Effector memory CD4-positive, alpha-beta T cell (primary cell): ENCODE results near the gene CYP2S1.
A peak's percentile ranks its signal among the peaks of the same experiment; 100 is the strongest.
"Not testable (repeated sequence)": the region's sequence is repeated elsewhere in the genome, so short reads cannot be mapped to it uniquely, and the experiment has no call there.

Experiments used
- DNase-seq, 3 donors: peaks; one replicate each; pipeline ENCODE4 v3.0.0-alpha.2; 2020
- H3K27ac ChIP-seq: 2 replicates; pipeline ENCODE4 v1.7.0; 2013; ENCODE audit warnings: mild to moderate bottlenecking, low read length, moderate library complexity; ENCODE audit not compliant: insufficient read depth, poor library complexity, severe bottlenecking
- H3K27me3 ChIP-seq: replicated peaks from 2 replicates; pipeline ENCODE4 v1.7.0; 2013; ENCODE audit warnings: mild to moderate bottlenecking, low read length; ENCODE audit not compliant: insufficient read depth, control insufficient read depth, poor library complexity, severe bottlenecking
- H3K36me3 ChIP-seq: 2 replicates; pipeline ENCODE4 v1.7.0; 2013; ENCODE audit warnings: mild to moderate bottlenecking, low read length, moderate library complexity; ENCODE audit not compliant: control insufficient read depth, insufficient read depth
- H3K4me1 ChIP-seq: 2 replicates; pipeline ENCODE4 v1.7.0; 2013; ENCODE audit warnings: low read length, mild to moderate bottlenecking; ENCODE audit not compliant: control insufficient read depth, insufficient read depth, poor library complexity, severe bottlenecking
- H3K4me3 ChIP-seq: 2 replicates; pipeline ENCODE4 v1.7.0; 2013; ENCODE audit warnings: low read length, low read depth, mild to moderate bottlenecking; ENCODE audit not compliant: insufficient read depth, poor library complexity, severe bottlenecking
- H3K9me3 ChIP-seq: 2 replicates; pipeline ENCODE4 v1.7.0; 2013; ENCODE audit warnings: mild to moderate bottlenecking, low read length, moderate library complexity; ENCODE audit not compliant: control insufficient read depth

CYP2S1 gene

GRCh38 chr19:41226053-41226873 is 33.2 kb downstream of the CYP2S1 start:
- H3K27me3 ChIP-seq, result no peaks in the 10 kb centered on the region
- peak in 2 of 3 donors; percentile 11 to 13 for DNase-seq
- no peak overlapping the region for H3K27ac ChIP-seq
- H3K36me3 ChIP-seq, result no peaks in the 10 kb centered on the region
- no peaks in the 10 kb centered on the region for H3K9me3 ChIP-seq
- H3K4me3 ChIP-seq, result peak overlapping the region; percentile 55
- peaks cover 6% of the 10 kb centered on the region for H3K4me1 ChIP-seq

- Histone ChIP-seq H3K27me3 (no peaks in the 10 kb centered on the region), H3K9me3 (no peaks in the 10 kb centered on the region), H3K4me1 (peaks cover 6% of the 10 kb centered on the region), H3K36me3 (no peaks in the 10 kb centered on the region), H3K4me3 (peak overlapping the region; percentile 55), H3K27ac (no peak overlapping the region)
- no peak for DNase-seq
These were observed 33.9 kb downstream of the CYP2S1 start for GRCh38 chr19:41226874-41227390.

DNA sequence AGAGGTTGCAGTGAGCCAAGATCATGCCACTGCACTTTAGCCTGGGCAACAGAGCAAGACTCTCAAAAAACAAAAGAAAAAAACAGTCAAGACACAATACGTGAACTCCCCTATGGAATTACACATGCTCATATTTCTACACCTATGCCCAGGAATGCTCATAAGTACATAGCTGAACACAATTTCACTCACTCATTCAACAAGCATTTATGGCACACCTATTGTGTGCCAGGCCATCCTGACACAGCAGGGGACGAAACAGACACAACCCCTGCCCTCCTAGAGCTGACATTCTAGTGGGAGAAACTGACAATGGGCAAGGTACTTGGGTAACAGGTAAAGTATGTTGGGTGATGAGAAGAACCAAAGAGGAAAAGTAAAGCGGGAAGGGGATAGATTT is 35.5 kb downstream of the CYP2S1 start:
- no peak overlapping the region for H3K4me3 ChIP-seq
- no peak overlapping the region for H3K27ac ChIP-seq
- H3K36me3 ChIP-seq, result no peaks in the 10 kb centered on the region
- H3K9me3 ChIP-seq, result no peaks in the 10 kb centered on the region
- no peak for DNase-seq
- peaks cover 6% of the 10 kb centered on the region for H3K4me1 ChIP-seq
- H3K27me3 ChIP-seq, result no peaks in the 10 kb centered on the region

GRCh38 chr19:41229338-41229737 is 36.3 kb downstream of the CYP2S1 start:
- H3K27me3 ChIP-seq, DNase-seq, H3K4me3 ChIP-seq, H3K27ac ChIP-seq, H3K4me1 ChIP-seq, H3K36me3 ChIP-seq, H3K9me3 ChIP-seq: not testable (repeated sequence)

DNA sequence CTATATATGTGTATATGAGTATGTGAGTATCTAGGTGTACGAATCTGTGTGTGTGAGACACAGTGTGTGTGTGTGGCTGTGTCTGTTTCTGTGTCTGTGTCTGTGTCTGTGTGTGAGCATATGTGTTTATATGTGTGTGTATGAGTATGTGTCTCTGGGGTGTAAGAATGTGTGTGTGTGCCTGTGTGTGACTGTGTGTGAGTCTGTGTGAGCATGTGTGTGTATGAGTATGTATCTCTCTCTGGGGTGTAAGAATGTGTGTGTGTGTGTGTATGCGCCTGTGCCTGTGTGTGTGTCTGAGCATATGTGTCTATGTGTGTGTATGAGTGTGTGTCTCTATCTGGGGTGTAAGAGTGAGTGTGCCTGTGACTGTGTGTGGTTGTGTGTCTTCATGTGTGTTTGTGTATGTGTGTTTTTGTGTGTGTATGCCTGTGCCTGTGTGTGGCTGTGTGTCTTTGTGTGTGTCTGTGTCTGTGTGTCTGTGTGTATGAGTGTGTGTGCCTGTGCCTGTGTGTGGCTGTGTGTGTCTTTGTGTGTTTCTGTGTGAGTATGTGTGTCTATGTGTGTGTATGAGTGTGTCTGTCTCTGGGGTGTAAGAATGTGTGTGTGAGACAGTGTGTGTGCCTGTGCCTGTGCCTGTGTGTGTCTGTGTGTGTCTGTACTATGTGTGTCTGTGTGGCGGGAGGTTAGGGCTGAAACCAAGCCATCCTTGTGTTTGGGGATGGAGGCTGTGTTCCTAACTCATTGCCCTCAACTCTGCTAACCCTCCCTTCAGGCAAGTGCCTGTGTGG is 37.2 kb downstream of the CYP2S1 start:
- Histone ChIP-seq H3K9me3 (no peaks in the 10 kb centered on the region), H3K36me3 (no peaks in the 10 kb centered on the region), H3K4me1 (peaks cover 6% of the 10 kb centered on the region), H3K4me3 (no peak overlapping the region), H3K27me3 (no peaks in the 10 kb centered on the region), H3K27ac (no peak overlapping the region)
- DNase-seq, result no peak

DNA sequence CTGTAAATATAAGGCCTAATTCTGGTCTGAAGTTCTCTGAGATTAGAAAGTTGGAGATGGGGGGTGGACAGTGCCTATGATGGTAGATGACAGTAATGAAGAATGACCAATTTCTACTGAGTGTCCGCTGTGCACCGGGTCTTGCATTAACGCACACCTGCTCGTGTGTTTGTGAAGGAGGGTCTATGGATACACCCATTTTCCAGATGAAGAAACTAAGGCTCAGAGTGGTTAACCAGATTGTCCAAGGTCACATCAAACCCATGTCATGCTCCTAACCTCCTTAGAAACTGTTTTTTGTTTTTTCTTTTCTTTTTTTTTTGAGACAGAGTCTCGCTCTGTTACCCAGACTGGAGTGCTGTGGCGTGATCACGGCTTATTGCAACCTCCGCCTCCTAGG is 39.7 kb downstream of the CYP2S1 start:
- no peaks in the 10 kb centered on the region for H3K9me3 ChIP-seq
- H3K27me3 ChIP-seq, result no peaks in the 10 kb centered on the region
- H3K4me3 ChIP-seq, result no peak overlapping the region
- no peaks in the 10 kb centered on the region for H3K36me3 ChIP-seq
- no peaks in the 10 kb centered on the region for H3K4me1 ChIP-seq
- no peak overlapping the region for H3K27ac ChIP-seq
- no peak for DNase-seq

- Histone ChIP-seq H3K36me3 (no peaks in the 10 kb centered on the region), H3K4me1 (no peaks in the 10 kb centered on the region), H3K4me3 (no peak overlapping the region), H3K27me3 (no peaks in the 10 kb centered on the region), H3K9me3 (no peaks in the 10 kb centered on the region), H3K27ac (no peak overlapping the region)
- no peak for DNase-seq
These were observed 40.8 kb downstream of the CYP2S1 start for GRCh38 chr19:41233748-41234240.

DNA sequence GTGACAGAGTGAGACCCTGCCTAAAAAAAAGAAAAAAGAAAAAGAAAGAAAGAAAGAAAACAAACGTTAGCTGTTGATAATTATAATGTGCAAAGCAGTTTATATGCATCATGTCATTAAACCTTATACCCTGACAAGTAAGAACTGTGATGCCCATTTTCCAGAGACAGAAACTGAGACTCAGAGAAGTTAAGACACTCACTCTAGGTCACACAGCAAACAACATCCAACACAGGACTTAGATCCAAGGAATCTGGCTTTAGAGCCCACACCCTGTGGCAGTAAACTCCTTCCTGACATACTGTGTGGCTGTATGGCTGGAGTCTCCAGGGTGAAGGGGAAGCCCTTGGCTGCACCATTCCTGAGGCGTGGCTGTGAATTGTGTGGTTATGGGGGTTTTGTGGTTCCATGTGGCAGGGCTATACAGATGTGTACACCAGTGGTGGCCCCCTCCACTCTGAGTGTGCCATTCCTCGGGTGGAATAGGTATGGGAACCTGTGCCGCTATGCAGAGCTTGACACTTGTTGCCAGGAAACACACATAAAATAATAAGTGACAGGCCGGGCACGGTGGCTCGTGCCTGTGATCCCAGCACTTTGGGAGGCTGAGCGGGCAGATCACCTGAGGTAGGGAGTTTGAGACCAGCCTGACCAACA is 41.6 kb downstream of the CYP2S1 start:
- no peaks in the 10 kb centered on the region for H3K4me1 ChIP-seq
- H3K9me3 ChIP-seq, result no peaks in the 10 kb centered on the region
- H3K27me3 ChIP-seq, result no peaks in the 10 kb centered on the region
- H3K36me3 ChIP-seq, result no peaks in the 10 kb centered on the region
- no peak overlapping the region for H3K27ac ChIP-seq
- H3K4me3 ChIP-seq, result no peak overlapping the region
- DNase-seq, result no peak

GRCh38 chr19:41235480-41235879 is 42.5 kb downstream of the CYP2S1 start:
- H3K4me1 ChIP-seq, result no peaks in the 10 kb centered on the region
- H3K9me3 ChIP-seq, result no peaks in the 10 kb centered on the region
- H3K27me3 ChIP-seq, result no peaks in the 10 kb centered on the region
- DNase-seq, result no peak
- H3K36me3 ChIP-seq, result no peaks in the 10 kb centered on the region
- no peak overlapping the region for H3K27ac ChIP-seq
- H3K4me3 ChIP-seq, result no peak overlapping the region
